HL-60 (cell line): Measurements from ENCODE around the gene GNL3.

Experiments used
- GABPA ChIP-seq: IDR thresholded peaks from 2 replicates; pipeline ENCODE4 v1.6.1; 2012; ENCODE audit warnings: low read depth
- POLR2AphosphoS5 ChIP-seq: IDR thresholded peaks from 2 replicates; pipeline ENCODE4 v1.6.1; 2012; ENCODE audit warnings: low read depth
- SPI1 ChIP-seq: IDR thresholded peaks from 2 replicates; pipeline ENCODE4 v1.6.1; 2012; ENCODE audit warnings: low read depth, mild to moderate bottlenecking, borderline replicate concordance
- TF ChIP-seq, protein P1 (sequence below): IDR thresholded peaks from 2 replicates; pipeline ENCODE4 v1.6.1; 2012; ENCODE audit warnings: low read depth; ENCODE audit not compliant: insufficient replicate concordance
- TF ChIP-seq, protein P2 (sequence below): IDR thresholded peaks from one replicate; pipeline ENCODE4 v1.5.1; 2011; ENCODE audit warnings: low read length, control low read depth, inconsistent platforms; ENCODE audit not compliant: insufficient read depth

DNA sequence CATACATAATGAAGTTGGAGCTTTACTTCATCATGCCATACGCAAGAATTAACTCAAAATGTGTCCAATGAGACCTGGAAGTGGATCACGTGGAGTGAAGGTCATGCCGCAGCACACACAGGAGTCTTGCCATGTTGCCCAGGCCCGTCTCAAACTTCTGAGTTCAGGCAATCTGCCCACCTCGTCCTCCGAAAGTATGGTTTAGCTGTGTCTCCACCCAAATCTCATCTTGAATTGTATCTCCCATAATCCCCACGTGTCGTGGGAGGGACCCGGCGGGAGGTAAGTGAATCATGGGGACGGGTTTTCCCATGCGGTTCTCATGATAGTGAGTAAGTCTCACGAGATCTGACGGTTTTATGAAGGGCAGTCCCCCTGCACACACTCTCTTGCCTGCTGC, 45.8 kb downstream of the GNL3 start:
- TF ChIP-seq, protein P1, sequence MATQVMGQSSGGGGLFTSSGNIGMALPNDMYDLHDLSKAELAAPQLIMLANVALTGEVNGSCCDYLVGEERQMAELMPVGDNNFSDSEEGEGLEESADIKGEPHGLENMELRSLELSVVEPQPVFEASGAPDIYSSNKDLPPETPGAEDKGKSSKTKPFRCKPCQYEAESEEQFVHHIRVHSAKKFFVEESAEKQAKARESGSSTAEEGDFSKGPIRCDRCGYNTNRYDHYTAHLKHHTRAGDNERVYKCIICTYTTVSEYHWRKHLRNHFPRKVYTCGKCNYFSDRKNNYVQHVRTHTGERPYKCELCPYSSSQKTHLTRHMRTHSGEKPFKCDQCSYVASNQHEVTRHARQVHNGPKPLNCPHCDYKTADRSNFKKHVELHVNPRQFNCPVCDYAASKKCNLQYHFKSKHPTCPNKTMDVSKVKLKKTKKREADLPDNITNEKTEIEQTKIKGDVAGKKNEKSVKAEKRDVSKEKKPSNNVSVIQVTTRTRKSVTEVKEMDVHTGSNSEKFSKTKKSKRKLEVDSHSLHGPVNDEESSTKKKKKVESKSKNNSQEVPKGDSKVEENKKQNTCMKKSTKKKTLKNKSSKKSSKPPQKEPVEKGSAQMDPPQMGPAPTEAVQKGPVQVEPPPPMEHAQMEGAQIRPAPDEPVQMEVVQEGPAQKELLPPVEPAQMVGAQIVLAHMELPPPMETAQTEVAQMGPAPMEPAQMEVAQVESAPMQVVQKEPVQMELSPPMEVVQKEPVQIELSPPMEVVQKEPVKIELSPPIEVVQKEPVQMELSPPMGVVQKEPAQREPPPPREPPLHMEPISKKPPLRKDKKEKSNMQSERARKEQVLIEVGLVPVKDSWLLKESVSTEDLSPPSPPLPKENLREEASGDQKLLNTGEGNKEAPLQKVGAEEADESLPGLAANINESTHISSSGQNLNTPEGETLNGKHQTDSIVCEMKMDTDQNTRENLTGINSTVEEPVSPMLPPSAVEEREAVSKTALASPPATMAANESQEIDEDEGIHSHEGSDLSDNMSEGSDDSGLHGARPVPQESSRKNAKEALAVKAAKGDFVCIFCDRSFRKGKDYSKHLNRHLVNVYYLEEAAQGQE = no peak
- TF ChIP-seq, protein P2, sequence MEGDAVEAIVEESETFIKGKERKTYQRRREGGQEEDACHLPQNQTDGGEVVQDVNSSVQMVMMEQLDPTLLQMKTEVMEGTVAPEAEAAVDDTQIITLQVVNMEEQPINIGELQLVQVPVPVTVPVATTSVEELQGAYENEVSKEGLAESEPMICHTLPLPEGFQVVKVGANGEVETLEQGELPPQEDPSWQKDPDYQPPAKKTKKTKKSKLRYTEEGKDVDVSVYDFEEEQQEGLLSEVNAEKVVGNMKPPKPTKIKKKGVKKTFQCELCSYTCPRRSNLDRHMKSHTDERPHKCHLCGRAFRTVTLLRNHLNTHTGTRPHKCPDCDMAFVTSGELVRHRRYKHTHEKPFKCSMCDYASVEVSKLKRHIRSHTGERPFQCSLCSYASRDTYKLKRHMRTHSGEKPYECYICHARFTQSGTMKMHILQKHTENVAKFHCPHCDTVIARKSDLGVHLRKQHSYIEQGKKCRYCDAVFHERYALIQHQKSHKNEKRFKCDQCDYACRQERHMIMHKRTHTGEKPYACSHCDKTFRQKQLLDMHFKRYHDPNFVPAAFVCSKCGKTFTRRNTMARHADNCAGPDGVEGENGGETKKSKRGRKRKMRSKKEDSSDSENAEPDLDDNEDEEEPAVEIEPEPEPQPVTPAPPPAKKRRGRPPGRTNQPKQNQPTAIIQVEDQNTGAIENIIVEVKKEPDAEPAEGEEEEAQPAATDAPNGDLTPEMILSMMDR = no peak
- TF ChIP-seq POLR2AphosphoS5 (no peak), GABPA (no peak), SPI1 (no peak)
